NCI-H2227 (cell line): Measurements from ENCODE around the gene ARSK.
"Not testable (repeated sequence)": the region's sequence is repeated elsewhere in the genome, so short reads cannot be mapped to it uniquely, and the experiment has no call there.

Experiments
- DNase-seq: peaks from one replicate; lab custom pipeline; 2025; ENCODE audit not compliant: unreplicated experiment; lab: John Stamatoyannopoulos, UW

ARSK gene

GRCh38 chr5:95646226-95646568 is 91.3 kb downstream of the ARSK start:
- DNase-seq, result not testable (repeated sequence)

- peak; percentile 97 for DNase-seq
Observed at GRCh38 chr5:95646569-95647431, 91.9 kb downstream of the ARSK start, which contains the start of gene RFESD. TSS of gene RFESD (plus strand) at chr5:95646777. CDS start at chr5:95652272, 5,495 bp downstream.

GRCh38 chr5:95647886-95648860 is 93.3 kb downstream of the ARSK start:
- no peak for DNase-seq

- DNase-seq, result no peak
Observed at GRCh38 chr5:95649274-95649673, 94.4 kb downstream of the ARSK start.

GRCh38 chr5:95649842-95650620 is 95.1 kb downstream of the ARSK start:
- DNase-seq, result no peak

GRCh38 chr5:95652849-95653248 is 97.9 kb downstream of the ARSK start:
- DNase-seq, result no peak

- no peak for DNase-seq
Observed at GRCh38 chr5:95654196-95654595, 99.3 kb downstream of the ARSK start.
